Small intestine (tissue), 4 donors: ENCODE measurements around the gene VPS25. TPM values are rescaled to one million over a fixed set of nuclear protein-coding genes. Genes with fewer than 3 reads are reported as not detected.

Experiments used
- polyA plus RNA-seq, 4 donors: library from polyadenylated mRNA; stranded (reverse) in 3 of 4; unstranded in 1 of 4; fragments of 200-250 nt in 3 of 4; fragments of 120-200 nt in 1 of 4; gene quantifications; one replicate each; pipeline versions ENCODE4 v1.2.1 to v1.2.3, GENCODE V29; 2013
- donor health status: healthy with polysubstance abuse.
- donor health status: Bipolar disorder and iron deficiency.
- donor health status: healthy.

Gene VPS25
- polyA plus RNA-seq, 4 donors = 85.7 to 117 (median 94.3) TPM

Other genes starting within 250 kb of the VPS25 start
- gene NAGLU, start 237.2 kb upstream of the VPS25 start, polyA plus RNA-seq = 10 to 100 TPM; 25.3 to 47.0 (median 32.7) TPM
- gene HSD17B1, start 220.5 kb upstream of the VPS25 start, polyA plus RNA-seq = 1 to 10 TPM; 2.0 to 2.7 (median 2.3) TPM
- 100 to 1,000 TPM in 2 of 4 donors, 10 to 100 TPM in 2; 72.6 to 153 (median 101) TPM for gene COASY, start 211.3 kb upstream of the VPS25 start, polyA plus RNA-seq
- gene MLX, start 206.3 kb upstream of the VPS25 start, polyA plus RNA-seq = 100 to 1,000 TPM in 2 of 4 donors, 10 to 100 TPM in 2; 46.5 to 144 (median 89.4) TPM
- gene PSMC3IP, start 195.7 kb upstream of the VPS25 start, polyA plus RNA-seq = 1 to 10 TPM in 3 of 4 donors, under 1 TPM in 1; 0.89 to 5.7 (median 3.5) TPM
- gene RETREG3, start 164.1 kb upstream of the VPS25 start, polyA plus RNA-seq = 10 to 100 TPM in 3 of 4 donors, 1 to 10 TPM in 1; 8.4 to 42.3 (median 17.0) TPM
- 10 to 100 TPM; 22.8 to 43.3 (median 33.3) TPM for gene TUBG1, start 163.8 kb upstream of the VPS25 start, polyA plus RNA-seq
- 10 to 100 TPM in 1 of 4 donors, 1 to 10 TPM in 3; 1.3 to 15.4 (median 4.9) TPM for gene TUBG2, start 114.2 kb upstream of the VPS25 start, polyA plus RNA-seq
- gene PLEKHH3, start 96.5 kb upstream of the VPS25 start, polyA plus RNA-seq = 10 to 100 TPM in 2 of 4 donors, 1 to 10 TPM in 2; 2.2 to 13.4 (median 9.0) TPM
- 1 to 10 TPM in 2 of 4 donors, under 1 TPM in 1, not detected in 1; 0.38 to 4.6 (median 1.1) TPM for gene CCR10, start 91.6 kb upstream of the VPS25 start, polyA plus RNA-seq
- gene CNTNAP1, start 90.9 kb upstream of the VPS25 start, polyA plus RNA-seq = 1 to 10 TPM in 2 of 4 donors, under 1 TPM in 1, not detected in 1; 0.54 to 2.7 (median 2.5) TPM
- gene EZH1, start 28.4 kb upstream of the VPS25 start, polyA plus RNA-seq = 10 to 100 TPM in 3 of 4 donors, 1 to 10 TPM in 1; 8.1 to 33.0 (median 13.0) TPM
- 10 to 100 TPM in 2 of 4 donors, 1 to 10 TPM in 2; 1.1 to 48.2 (median 16.4) TPM for gene RAMP2, start 12.2 kb upstream of the VPS25 start, polyA plus RNA-seq
- 10 to 100 TPM in 1 of 4 donors, 1 to 10 TPM in 2, under 1 TPM in 1; 0.67 to 25.6 (median 1.5) TPM for gene WNK4, start 7.2 kb downstream of the VPS25 start, polyA plus RNA-seq
- 100 to 1,000 TPM; 101 to 317 (median 296) TPM for gene COA3, start 25.3 kb downstream of the VPS25 start, polyA plus RNA-seq
- 1 to 10 TPM in 1 of 4 donors, under 1 TPM in 1, not detected in 2; 0.52 to 2.3 TPM for gene CNTD1, start 25.4 kb downstream of the VPS25 start, polyA plus RNA-seq
- gene BECN1, start 50.8 kb downstream of the VPS25 start, polyA plus RNA-seq = 10 to 100 TPM; 73.5 to 96.8 (median 81.1) TPM
- gene PSME3, start 59.9 kb downstream of the VPS25 start, polyA plus RNA-seq = 10 to 100 TPM; 49.9 to 93.0 (median 61.2) TPM
- gene AOC2, start 71.1 kb downstream of the VPS25 start, polyA plus RNA-seq = 1 to 10 TPM in 2 of 4 donors, under 1 TPM in 2; 0.54 to 1.3 (median 0.89) TPM
- gene AOC3, start 77.8 kb downstream of the VPS25 start, polyA plus RNA-seq = 10 to 100 TPM in 1 of 4 donors, 1 to 10 TPM in 3; 1.3 to 30.0 (median 3.1) TPM
- gene G6PC1, start 127.3 kb downstream of the VPS25 start, polyA plus RNA-seq = 10 to 100 TPM in 1 of 4 donors, 1 to 10 TPM in 3; 1.4 to 12.1 (median 4.3) TPM
- 10 to 100 TPM; 27.3 to 47.4 (median 40.5) TPM for gene AARSD1, start 191.0 kb downstream of the VPS25 start, polyA plus RNA-seq
- 1 to 10 TPM in 2 of 4 donors, under 1 TPM in 2; 0.67 to 2.0 (median 0.94) TPM for gene PTGES3L, start 206.6 kb downstream of the VPS25 start, polyA plus RNA-seq
- 10 to 100 TPM in 1 of 4 donors, 1 to 10 TPM in 3; 7.2 to 13.9 (median 8.0) TPM for gene RUNDC1, start 207.1 kb downstream of the VPS25 start, polyA plus RNA-seq
- gene RPL27, start 225.0 kb downstream of the VPS25 start, polyA plus RNA-seq = 1,000 to 10,000 TPM; 1,737 to 4,151 (median 2,370) TPM
- gene IFI35, start 233.3 kb downstream of the VPS25 start, polyA plus RNA-seq = 10 to 100 TPM; 51.5 to 62.4 (median 59.7) TPM
- 100 to 1,000 TPM in 1 of 4 donors, 10 to 100 TPM in 3; 20.1 to 163 (median 66.4) TPM for gene VAT1, start 248.9 kb downstream of the VPS25 start, polyA plus RNA-seq